Ascending aorta (tissue), 2 donors: Measurements from ENCODE around the gene RAX2. TPM values are rescaled to one million over a fixed set of nuclear protein-coding genes. Genes with fewer than 3 reads are reported as not detected.

Experiments used
- DNase-seq, 2 donors: peaks; one replicate each; pipeline ENCODE4 v3.0.0-alpha.2; 2019; ENCODE audit warnings: low spot score in 2 of 2
- H3K27ac ChIP-seq, 2 donors: fragments of 200-600 bp; sonication (generic); one replicate each; pipeline ENCODE4 v1.5.1; 2016 to 2017; ENCODE audit warnings: mild to moderate bottlenecking in 1 of 2
- H3K27me3 ChIP-seq: fragments of 200-600 bp; sonication (generic); one replicate; pipeline ENCODE4 v1.5.1; 2017
- H3K36me3 ChIP-seq, 2 donors: fragments of 200-600 bp; sonication (generic); one replicate each; pipeline ENCODE4 v1.5.1; 2016
- H3K4me1 ChIP-seq, 2 donors: fragments of 200-600 bp; sonication (generic); one replicate each; pipeline ENCODE4 v1.5.1; 2016 to 2017; ENCODE audit warnings: mild to moderate bottlenecking in 1 of 2
- H3K4me3 ChIP-seq, 2 donors: fragments of 200-600 bp; sonication (generic); one replicate each; pipeline ENCODE4 v1.5.1; 2016 to 2017; ENCODE audit warnings: mild to moderate bottlenecking in 1 of 2
- H3K9me3 ChIP-seq, 2 donors: fragments of 200-600 bp; sonication (generic); one replicate each; pipeline ENCODE4 v1.5.1; 2016
- CTCF ChIP-seq, 3 experiments: fragments of 200-600 bp in 2 of 3; fragments of 450-650 bp in 1 of 3; sonication (generic) in 2 of 3; IDR thresholded peaks; one replicate each; pipeline ENCODE4 v1.5.1; 2016 to 2019; ENCODE audit warnings: antibody characterized with exemption in 3 of 3, mild to moderate bottlenecking in 1 of 3, moderate library complexity in 1 of 3
- intact Hi-C: fragments of 100-400 bp; cut with DNase I; formaldehyde crosslinking; loops from one replicate; pipeline ENCODE4 v1.15.1; 2023
- total RNA-seq: library from RNA; depleted of rRNA; stranded (reverse); fragments of >200 nt; gene quantifications from one replicate; pipeline ENCODE4 v1.1.0, GENCODE V29; 2016

RAX2 gene
- total RNA-seq, 1 donor from 2014 or later = not detected

GRCh38 chr19:3720349-3720917 is 51.6 kb downstream of the RAX2 start:
- Histone ChIP-seq H3K27me3 (peaks cover 28% of the 10 kb centered on the region), H3K27ac (no peak overlapping the region), H3K9me3 (no peaks in the 10 kb centered on the region), H3K4me1 (no peaks in the 10 kb centered on the region), H3K4me3 (no peak overlapping the region), H3K36me3 (no peaks in the 10 kb centered on the region)
- intact Hi-C loops = no loop called here
- no peak for DNase-seq
- TF ChIP-seq CTCF (IDR thresholded peaks at IDR 0.05) = no peak

GRCh38 chr19:3719868-3720267 is 52.2 kb downstream of the RAX2 start:
- Histone ChIP-seq H3K27ac (no peak overlapping the region), H3K27me3 (peaks cover 28% of the 10 kb centered on the region), H3K4me1 (no peaks in the 10 kb centered on the region), H3K4me3 (no peak overlapping the region), H3K36me3 (no peaks in the 10 kb centered on the region), H3K9me3 (no peaks in the 10 kb centered on the region)
- TF ChIP-seq CTCF (IDR thresholded peaks at IDR 0.05) = no peak
- no peak for DNase-seq
- intact Hi-C loops = no loop called here

Other genes with a start within 250 kb of the RAX2 start
- gene TEKTIP1, start 233.1 kb downstream of the RAX2 start, total RNA-seq = not detected
- 133 TPM for gene MFSD12, start 214.6 kb downstream of the RAX2 start, total RNA-seq
- 149 TPM for gene HMG20B, start 199.3 kb downstream of the RAX2 start, total RNA-seq
- 6.1 TPM for gene GIPC3, start 186.8 kb downstream of the RAX2 start, total RNA-seq
- gene TBXA2R, start 165.4 kb downstream of the RAX2 start, total RNA-seq = 37.8 TPM
- 57.6 TPM for gene CACTIN, start 145.4 kb downstream of the RAX2 start, total RNA-seq
- gene PIP5K1C, start 71.8 kb downstream of the RAX2 start, total RNA-seq = 87.3 TPM
- 12.6 TPM for gene TJP3, start 63.8 kb downstream of the RAX2 start, total RNA-seq
- 58.9 TPM for gene APBA3, start 10.5 kb downstream of the RAX2 start, total RNA-seq
- 34.9 TPM for gene MRPL54, start 9.5 kb downstream of the RAX2 start, total RNA-seq
- not detected for gene MATK, start 14.2 kb upstream of the RAX2 start, total RNA-seq
- gene ZFR2, start 96.8 kb upstream of the RAX2 start, total RNA-seq = not detected
- gene ATCAY, start 108.5 kb upstream of the RAX2 start, total RNA-seq = not detected
- gene NMRK2, start 160.8 kb upstream of the RAX2 start, total RNA-seq = not detected
- gene DAPK3, start 198.9 kb upstream of the RAX2 start, total RNA-seq = 135 TPM
- gene EEF2, start 213.2 kb upstream of the RAX2 start, total RNA-seq = 1,544 TPM
- 30.8 TPM for gene PIAS4, start 235.5 kb upstream of the RAX2 start, total RNA-seq